DOHH2 (cell line): ENCODE measurements around the gene TMEM170A.
"Not testable (repeated sequence)": the region's sequence is repeated elsewhere in the genome, so short reads cannot be mapped to it uniquely, and the experiment has no call there.

ENCODE experiments used
- H3F3A ChIP-seq: fragments of 200-600 bp; sonication (generic), shearing (Covaris generic); 2 replicates; pipeline ENCODE4 v1.6.0; 2016; ENCODE audit warnings: antibody characterized with exemption, mild to moderate bottlenecking; ENCODE audit not compliant: control insufficient read depth, insufficient read depth
- H3K27ac ChIP-seq: fragments of 200-600 bp; sonication (generic); 2 replicates; pipeline ENCODE4 v1.5.1; 2014; ENCODE audit warnings: low read depth, mild to moderate bottlenecking, low read length, moderate library complexity
- H3K27me3 ChIP-seq: fragments of 200-600 bp; sonication (generic); 2 replicates; pipeline ENCODE4 v1.6.1; 2014; ENCODE audit warnings: mild to moderate bottlenecking, low read length, mixed read lengths; ENCODE audit not compliant: control insufficient read depth
- H3K36me3 ChIP-seq: fragments of 200-600 bp; sonication (generic); 2 replicates; pipeline ENCODE4 v1.6.1; 2014; ENCODE audit warnings: mild to moderate bottlenecking, low read length, moderate library complexity, mixed read lengths; ENCODE audit not compliant: control insufficient read depth
- H3K4me1 ChIP-seq: fragments of 200-600 bp; sonication (generic); 2 replicates; pipeline ENCODE4 v1.6.1; 2014; ENCODE audit warnings: mild to moderate bottlenecking, low read length, mixed read lengths; ENCODE audit not compliant: control insufficient read depth
- H3K4me2 ChIP-seq: fragments of 200-600 bp; sonication (generic); 2 replicates; pipeline ENCODE4 v1.6.0; 2014; ENCODE audit warnings: mild to moderate bottlenecking, low read length, moderate library complexity
- H3K4me3 ChIP-seq: fragments of 200-600 bp; sonication (generic); 2 replicates; pipeline ENCODE4 v1.5.1; 2014; ENCODE audit warnings: mild to moderate bottlenecking, low read length, mixed read lengths
- H3K79me2 ChIP-seq: fragments of 200-600 bp; sonication (generic); 2 replicates; pipeline ENCODE4 v1.6.1; 2014; ENCODE audit warnings: mild to moderate bottlenecking, low read length, mixed read lengths; ENCODE audit not compliant: control insufficient read depth
- H3K9me2 ChIP-seq: fragments of 200-600 bp; sonication (generic); replicated peaks from 2 replicates; pipeline ENCODE4 v1.6.1; 2014; ENCODE audit warnings: mild to moderate bottlenecking, low read length, mixed read lengths; ENCODE audit not compliant: control insufficient read depth
- H3K9me3 ChIP-seq: fragments of 200-600 bp; sonication (generic); 2 replicates; pipeline ENCODE4 v1.6.1; 2014; ENCODE audit warnings: antibody characterized with exemption, low read length, mixed read lengths; ENCODE audit not compliant: control insufficient read depth, insufficient read depth
- H4K20me1 ChIP-seq: fragments of 200-600 bp; sonication (generic); 2 replicates; pipeline ENCODE4 v1.6.0; 2014; ENCODE audit warnings: low read depth, mild to moderate bottlenecking, antibody characterized with exemption, low read length, moderate library complexity; ENCODE audit not compliant: control insufficient read depth, insufficient read depth
- CTCF ChIP-seq: fragments of 200-600 bp; sonication (generic); IDR thresholded peaks from one replicate; pipeline ENCODE4 v1.5.1; 2014; ENCODE audit warnings: antibody characterized with exemption, mild to moderate bottlenecking, low read depth, low read length; ENCODE audit not compliant: poor library complexity, severe bottlenecking
- EZH2phosphoT487 ChIP-seq: fragments of 200-600 bp; sonication (generic); IDR thresholded peaks from 2 replicates; pipeline ENCODE4 v1.6.1; 2017; ENCODE audit warnings: borderline replicate concordance, mild to moderate bottlenecking, antibody characterized with exemption, low read length, moderate library complexity, mixed read lengths

The TMEM170A gene

GRCh38 chr16:75503801-75504200 is 39.3 kb upstream of the TMEM170A start:
- no peaks in the 10 kb centered on the region for H3F3A ChIP-seq
- H3K27me3 ChIP-seq, result peaks cover 10% of the 10 kb centered on the region; the same call in 1 of the 2 replicates
- H3K9me2 ChIP-seq, result no peaks in the 10 kb centered on the region
- no peaks in the 10 kb centered on the region for H3K9me3 ChIP-seq
- H3K27ac ChIP-seq, result no peak overlapping the region
- H3K4me3 ChIP-seq, result no peak overlapping the region
- no peaks in the 10 kb centered on the region for H4K20me1 ChIP-seq
- H3K4me1 ChIP-seq, result no peaks in the 10 kb centered on the region
- H3K4me2 ChIP-seq, result no peak overlapping the region
- no peaks in the 10 kb centered on the region for H3K36me3 ChIP-seq
- no peaks in the 10 kb centered on the region for H3K79me2 ChIP-seq
- no peak for TF ChIP-seq EZH2phosphoT487
- TF ChIP-seq CTCF, result no peak

GRCh38 chr16:75502916-75503605 is 38.6 kb upstream of the TMEM170A start:
- H3K79me2 ChIP-seq, result no peaks in the 10 kb centered on the region
- no peaks in the 10 kb centered on the region for H3K36me3 ChIP-seq
- TF ChIP-seq EZH2phosphoT487 (no peak), CTCF (no peak)
- no peaks in the 10 kb centered on the region for H3K4me1 ChIP-seq
- no peaks in the 10 kb centered on the region for H3K9me3 ChIP-seq
- H3K9me2 ChIP-seq, result no peaks in the 10 kb centered on the region
- no peak overlapping the region for H3K4me3 ChIP-seq
- H3K4me2 ChIP-seq, result no peak overlapping the region
- H3K27ac ChIP-seq, result no peak overlapping the region
- H4K20me1 ChIP-seq, result no peaks in the 10 kb centered on the region
- H3K27me3 ChIP-seq, result peaks cover 8% of the 10 kb centered on the region; the same call in 1 of the 2 replicates
- H3F3A ChIP-seq, result no peaks in the 10 kb centered on the region

- H3K27me3 ChIP-seq, H4K20me1 ChIP-seq, H3K9me3 ChIP-seq, H3F3A ChIP-seq, H3K79me2 ChIP-seq, H3K36me3 ChIP-seq, H3K4me2 ChIP-seq, H3K4me3 ChIP-seq, H3K27ac ChIP-seq, H3K9me2 ChIP-seq, H3K4me1 ChIP-seq: not testable (repeated sequence)
These were observed 37.3 kb upstream of the TMEM170A start for GRCh38 chr16:75501820-75502219.

GRCh38 chr16:75501359-75501758 is 36.9 kb upstream of the TMEM170A start:
- no peaks in the 10 kb centered on the region for H3K9me2 ChIP-seq
- TF ChIP-seq EZH2phosphoT487 (no peak), CTCF (no peak)
- no peaks in the 10 kb centered on the region for H3K79me2 ChIP-seq
- H3K4me1 ChIP-seq, result no peaks in the 10 kb centered on the region
- no peaks in the 10 kb centered on the region for H4K20me1 ChIP-seq
- no peak overlapping the region for H3K4me2 ChIP-seq
- H3K27me3 ChIP-seq, result peaks cover 5% of the 10 kb centered on the region; the same call in 1 of the 2 replicates
- no peak overlapping the region for H3K27ac ChIP-seq
- H3K4me3 ChIP-seq, result no peak overlapping the region
- no peaks in the 10 kb centered on the region for H3K9me3 ChIP-seq
- H3K36me3 ChIP-seq, result no peaks in the 10 kb centered on the region
- no peaks in the 10 kb centered on the region for H3F3A ChIP-seq

- H3K4me1 ChIP-seq, H3K4me3 ChIP-seq, H3K4me2 ChIP-seq, H3K36me3 ChIP-seq, H3K27ac ChIP-seq, H3F3A ChIP-seq, H4K20me1 ChIP-seq, H3K9me3 ChIP-seq, H3K79me2 ChIP-seq, H3K9me2 ChIP-seq: not testable (repeated sequence)
- H3K27me3 ChIP-seq, result peaks cover 10% of the 10 kb centered on the region; the same call in 1 of the 2 replicates
These were observed 34.3 kb upstream of the TMEM170A start for GRCh38 chr16:75498605-75499322.
